ENCODE data around the gene NR3C2. TPM values are rescaled to one million over a fixed set of nuclear protein-coding genes. Genes with fewer than 3 reads are reported as not detected.

Gene NR3C2
- total RNA-seq, 2 donors from 2014 or later = 14.6 to 17.4 TPM

- TF ChIP-seq POLR2A (IDR thresholded peaks at IDR 0.05) = no peak
- no peak for TF ChIP-seq CTCF (IDR thresholded peaks at IDR 0.05)
- no peak for TF ChIP-seq POLR2AphosphoS5 (IDR thresholded peaks at IDR 0.05)
- Histone ChIP-seq H3K4me1 (replicated peaks) (no peaks in the 10 kb centered on the region), H3K9me3 (no peaks in the 10 kb centered on the region), H3K27ac (no peak overlapping the region), H3K36me3 (no peaks in the 10 kb centered on the region), H3K27me3 (replicated peaks; ENCODE audit: insufficient read depth) (no peaks in the 10 kb centered on the region), H3K4me3 (no peak overlapping the region)
- 74% methylated on average over 3 of the region's 3 CpGs for WGBS
- intact Hi-C loops (cut with DNase I) = no loop called here
- no peak for DNase-seq (ENCODE audit: low spot score)
These were observed 230.7 kb downstream of the NR3C2 start for GRCh38 chr4:148211533-148211932.

GRCh38 chr4:148210661-148211060, 231.6 kb downstream of the NR3C2 start:
- H3K27ac ChIP-seq = no peak overlapping the region
- 100% methylated on average over 1 of the region's 1 CpG for WGBS

GRCh38 chr4:148207068-148207467, 235.1 kb downstream of the NR3C2 start:
- 92% methylated on average over 3 of the region's 3 CpGs for WGBS
- H3K27ac ChIP-seq = no peak overlapping the region
- no peak overlapping the region for H3K4me3 ChIP-seq
- no peaks in the 10 kb centered on the region for H3K9me3 ChIP-seq
- no peaks in the 10 kb centered on the region for H3K36me3 ChIP-seq
- intact Hi-C loops (cut with DNase I) = no loop called here
- no peaks in the 10 kb centered on the region for H3K27me3 ChIP-seq (replicated peaks; ENCODE audit: insufficient read depth)
- no peaks in the 10 kb centered on the region for H3K4me1 ChIP-seq (replicated peaks)
- TF ChIP-seq POLR2AphosphoS5 (IDR thresholded peaks at IDR 0.05) (no peak), CTCF (IDR thresholded peaks at IDR 0.05) (no peak), POLR2A (IDR thresholded peaks at IDR 0.05) (no peak)
- DNase-seq (ENCODE audit: low spot score) = no peak

More at GRCh38 chr4:148210661-148211060, 231.6 kb downstream of the NR3C2 start:
- H3K9me3 ChIP-seq = no peaks in the 10 kb centered on the region
- no peak overlapping the region for H3K4me3 ChIP-seq
- DNase-seq (ENCODE audit: low spot score) = no peak
- no peaks in the 10 kb centered on the region for H3K36me3 ChIP-seq
- H3K4me1 ChIP-seq (replicated peaks) = no peaks in the 10 kb centered on the region
- TF ChIP-seq CTCF (IDR thresholded peaks at IDR 0.05) = no peak
- no peak for TF ChIP-seq POLR2A (IDR thresholded peaks at IDR 0.05)
- TF ChIP-seq POLR2AphosphoS5 (IDR thresholded peaks at IDR 0.05) = no peak
- H3K27me3 ChIP-seq (replicated peaks; ENCODE audit: insufficient read depth) = no peaks in the 10 kb centered on the region
- intact Hi-C loops (cut with DNase I) = no loop called here

GRCh38 chr4:148205476-148205875, 236.7 kb downstream of the NR3C2 start:
- no peaks in the 10 kb centered on the region for H3K27me3 ChIP-seq (replicated peaks; ENCODE audit: insufficient read depth)
- DNase-seq (ENCODE audit: low spot score) = no peak
- intact Hi-C loops (cut with DNase I) = no loop called here
- H3K4me1 ChIP-seq (replicated peaks) = no peaks in the 10 kb centered on the region
- WGBS = 91% methylated on average over 3 of the region's 3 CpGs
- H3K9me3 ChIP-seq = no peaks in the 10 kb centered on the region
- H3K4me3 ChIP-seq = no peak overlapping the region
- no peaks in the 10 kb centered on the region for H3K36me3 ChIP-seq
- no peak overlapping the region for H3K27ac ChIP-seq
- TF ChIP-seq POLR2A (IDR thresholded peaks at IDR 0.05) (no peak), CTCF (IDR thresholded peaks at IDR 0.05) (no peak), POLR2AphosphoS5 (IDR thresholded peaks at IDR 0.05) (no peak)

- intact Hi-C loops (cut with DNase I) = no loop called here
- Histone ChIP-seq H3K27ac (no peak overlapping the region), H3K36me3 (no peaks in the 10 kb centered on the region), H3K27me3 (replicated peaks; ENCODE audit: insufficient read depth) (no peaks in the 10 kb centered on the region), H3K4me1 (replicated peaks) (no peaks in the 10 kb centered on the region), H3K9me3 (no peaks in the 10 kb centered on the region), H3K4me3 (no peak overlapping the region)
- TF ChIP-seq POLR2A (IDR thresholded peaks at IDR 0.05) = no peak
- no peak for TF ChIP-seq POLR2AphosphoS5 (IDR thresholded peaks at IDR 0.05)
- no peak for TF ChIP-seq CTCF (IDR thresholded peaks at IDR 0.05)
- WGBS = 87% methylated on average over 1 of the region's 1 CpG
- no peak for DNase-seq (ENCODE audit: low spot score)
These were observed 237.3 kb downstream of the NR3C2 start for GRCh38 chr4:148204892-148205291.

All from prostate gland (tissue), 2 donors.